Dendritic cell treated with granulocyte-macrophage colony-stimulating factor and Interleukin-4, amounts not matched to agents 40 ng/mL and 50 ng/mL, for 4 days (primary cell): ENCODE measurements around the gene EOGT.

Source experiments
- H3K27ac Mint-ChIP-seq: one replicate; pipeline ENCODE4 v1.8.0; 2022; ENCODE audit warnings: mild to moderate bottlenecking, mixed read lengths
- H3K27me3 Mint-ChIP-seq: one replicate; pipeline ENCODE4 v1.8.0; 2022; ENCODE audit warnings: mild to moderate bottlenecking, mixed read lengths
- H3K36me3 Mint-ChIP-seq: one replicate; pipeline ENCODE4 v1.8.0; 2022; ENCODE audit warnings: low read depth, mixed read lengths
- H3K4me1 Mint-ChIP-seq: one replicate; pipeline ENCODE4 v1.8.0; 2022; ENCODE audit warnings: low read depth, mixed read lengths
- H3K4me3 Mint-ChIP-seq: one replicate; pipeline ENCODE4 v1.8.0; 2022; ENCODE audit warnings: mild to moderate bottlenecking, moderate library complexity, mixed read lengths
- H3K9me3 Mint-ChIP-seq: one replicate; pipeline ENCODE4 v1.8.0; 2022; ENCODE audit warnings: mixed read lengths
- intact Hi-C: fragments of 100-400 bp; cut with micrococcal nuclease; formaldehyde crosslinking; loops from one replicate; pipeline ENCODE4 v1.15.0; 2022

EOGT gene

GRCh38 chr3:69013253-69014021, at the start of gene EOGT:
Gene EOGT, minus strand, starts transcription at chr3:69013684. Its CDS starts 3,838 bp downstream, at chr3:69009846.
- Mint-ChIP-seq H3K27ac (peak within 1 kb of the TSS; percentile 88), H3K9me3 (no peaks in the 10 kb centered on the region), H3K27me3 (peaks cover 3% of the 10 kb centered on the region), H3K4me1 (peaks cover 23% of the 10 kb centered on the region), H3K4me3 (peak within 1 kb of the TSS; percentile 88), H3K36me3 (peaks cover 49% of the 10 kb centered on the region)
- intact Hi-C loops, result no loop called here

DNA sequence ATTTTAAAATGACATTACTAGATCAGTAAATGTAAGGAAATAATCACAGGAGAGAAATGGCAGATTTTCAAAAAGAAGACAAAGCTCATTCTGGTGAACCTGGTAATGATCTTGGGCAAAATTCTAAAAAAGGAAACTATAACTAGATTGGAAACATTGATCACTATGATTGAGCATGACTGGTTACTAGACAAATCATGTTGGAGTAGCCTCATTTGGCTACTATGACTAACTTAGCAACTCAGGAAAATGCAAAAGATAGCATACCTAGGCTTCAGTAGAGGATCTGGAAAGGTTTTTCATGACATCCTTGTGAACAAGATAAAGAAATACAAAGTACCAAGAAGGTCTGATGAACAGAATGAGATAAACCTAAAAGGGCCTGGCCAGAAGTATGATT, 46.2 kb upstream of the EOGT start:
- Mint-ChIP-seq H3K4me3 (no peak overlapping the region), H3K4me1 (peaks cover 18% of the 10 kb centered on the region), H3K9me3 (no peaks in the 10 kb centered on the region), H3K27ac (no peak overlapping the region), H3K27me3 (no peaks in the 10 kb centered on the region), H3K36me3 (peaks cover 79% of the 10 kb centered on the region)
- intact Hi-C loops, result no loop called here

DNA sequence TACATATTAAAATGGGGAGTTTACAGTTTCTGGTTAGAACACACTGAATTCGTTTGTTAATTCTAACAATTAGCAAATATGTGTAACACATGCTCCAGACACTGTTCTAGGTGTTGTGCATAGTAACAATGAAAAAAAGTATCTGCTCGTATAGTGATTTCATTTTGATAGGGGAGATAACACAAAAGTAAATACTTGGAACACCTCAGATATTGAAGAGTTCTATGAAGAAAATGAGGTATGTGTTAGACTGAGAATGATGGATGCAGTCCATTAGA, 45.4 kb upstream of the EOGT start:
- Mint-ChIP-seq H3K36me3 (peaks cover 71% of the 10 kb centered on the region), H3K27ac (peak overlapping the region; percentile 56), H3K27me3 (no peaks in the 10 kb centered on the region), H3K4me3 (no peak overlapping the region), H3K4me1 (peaks cover 18% of the 10 kb centered on the region), H3K9me3 (no peaks in the 10 kb centered on the region)
- intact Hi-C loops, result no loop called here

GRCh38 chr3:69058180-69058946, 44.9 kb upstream of the EOGT start:
- Mint-ChIP-seq H3K27ac (peak overlapping the region; percentile 56), H3K9me3 (no peaks in the 10 kb centered on the region), H3K4me1 (peaks cover 18% of the 10 kb centered on the region), H3K36me3 (peaks cover 66% of the 10 kb centered on the region), H3K27me3 (no peaks in the 10 kb centered on the region), H3K4me3 (no peak overlapping the region)
- intact Hi-C loops, result no loop called here

GRCh38 chr3:69052472-69052898, 39.0 kb upstream of the EOGT start:
- Mint-ChIP-seq H3K9me3 (no peaks in the 10 kb centered on the region), H3K4me3 (peak overlapping the region; percentile 97), H3K27ac (peak overlapping the region; percentile 98), H3K4me1 (peaks cover 35% of the 10 kb centered on the region), H3K27me3 (no peaks in the 10 kb centered on the region), H3K36me3 (peaks cover 52% of the 10 kb centered on the region)
- intact Hi-C loops, result loop anchor here (5.0 kb wide), 1 partner anchor 35 kb away; no protein-coding TSS in a partner anchor

DNA sequence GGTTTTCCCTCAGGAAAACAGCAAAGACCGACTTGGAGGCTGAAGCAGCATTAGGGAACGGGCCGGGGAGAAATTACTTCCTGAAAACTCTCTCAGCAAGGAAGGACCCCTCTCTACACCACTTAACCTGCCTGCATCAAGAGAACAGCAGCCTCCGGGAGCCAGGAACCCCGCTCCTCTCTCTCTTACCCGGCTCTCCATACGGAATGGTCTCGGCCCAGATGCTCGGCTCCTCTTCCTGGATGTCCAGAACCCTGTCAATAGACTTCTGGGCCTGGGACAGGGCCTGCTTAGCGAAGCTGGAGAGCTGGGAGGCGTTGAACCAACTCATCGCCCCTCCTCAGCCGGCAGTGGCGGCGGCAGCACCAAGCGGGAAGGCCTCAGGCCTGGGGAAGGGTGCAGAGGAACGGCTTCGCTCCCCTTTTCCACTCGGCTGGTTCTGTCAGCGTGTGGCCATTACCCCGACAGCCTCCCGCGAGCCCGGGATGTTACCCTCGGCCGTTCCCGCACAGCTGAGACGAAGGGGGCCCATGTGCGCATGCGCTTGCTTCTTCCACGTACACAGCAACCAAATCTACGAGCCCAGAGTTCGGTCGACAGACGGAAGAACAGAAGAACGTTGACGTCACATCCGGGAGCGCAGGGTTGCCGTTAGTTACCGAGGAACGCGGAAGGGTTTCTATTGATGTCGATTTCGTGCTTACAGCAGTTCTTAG, 38.4 kb upstream of the EOGT start, which contains the start of gene TMF1:
Gene TMF1, minus strand, starts transcription at position 578 of the 716 bp plus-strand sequence. Its CDS starts 247 bp downstream, at position 331.
- intact Hi-C loops, result loop anchor here (5.0 kb wide), 1 partner anchor 35 kb away; no protein-coding TSS in a partner anchor
- peak within 1 kb of the TSS; percentile 98 for H3K27ac Mint-ChIP-seq
- H3K4me3 Mint-ChIP-seq, result peak within 1 kb of the TSS; percentile 97
- peaks cover 39% of the 10 kb centered on the region for H3K4me1 Mint-ChIP-seq
- H3K9me3 Mint-ChIP-seq, result no peaks in the 10 kb centered on the region
- no peaks in the 10 kb centered on the region for H3K27me3 Mint-ChIP-seq
- H3K36me3 Mint-ChIP-seq, result peaks cover 54% of the 10 kb centered on the region

GRCh38 chr3:69048990-69049389, 35.5 kb upstream of the EOGT start:
- intact Hi-C loops, result no loop called here
- H3K9me3 Mint-ChIP-seq, result no peaks in the 10 kb centered on the region
- no peak overlapping the region for H3K27ac Mint-ChIP-seq
- no peaks in the 10 kb centered on the region for H3K27me3 Mint-ChIP-seq
- H3K4me1 Mint-ChIP-seq, result peaks cover 39% of the 10 kb centered on the region
- H3K4me3 Mint-ChIP-seq, result no peak overlapping the region
- H3K36me3 Mint-ChIP-seq, result peaks cover 61% of the 10 kb centered on the region

DNA sequence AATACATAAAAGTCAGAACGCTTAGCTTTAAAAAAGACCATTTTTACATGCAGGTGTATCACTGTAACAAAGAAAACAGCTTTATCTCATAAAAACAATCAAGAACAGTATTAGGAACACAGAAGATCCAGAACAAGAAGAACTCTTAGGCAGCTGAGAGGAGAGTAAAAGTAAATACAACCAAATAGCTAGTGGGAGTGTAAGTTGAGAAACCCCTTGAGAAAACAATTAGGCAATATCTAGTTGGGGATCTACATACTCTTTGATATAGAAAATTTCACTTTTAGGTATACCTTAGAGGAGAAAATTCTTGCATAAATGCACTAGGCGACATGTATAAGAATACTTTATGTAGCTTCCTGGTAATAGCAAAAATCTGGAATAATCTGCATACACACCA, 31.1 kb upstream of the EOGT start:
- H3K9me3 Mint-ChIP-seq, result no peaks in the 10 kb centered on the region
- no peaks in the 10 kb centered on the region for H3K27me3 Mint-ChIP-seq
- intact Hi-C loops, result no loop called here
- no peak overlapping the region for H3K27ac Mint-ChIP-seq
- peaks cover 79% of the 10 kb centered on the region for H3K36me3 Mint-ChIP-seq
- no peak overlapping the region for H3K4me3 Mint-ChIP-seq
- H3K4me1 Mint-ChIP-seq, result peaks cover 19% of the 10 kb centered on the region

DNA sequence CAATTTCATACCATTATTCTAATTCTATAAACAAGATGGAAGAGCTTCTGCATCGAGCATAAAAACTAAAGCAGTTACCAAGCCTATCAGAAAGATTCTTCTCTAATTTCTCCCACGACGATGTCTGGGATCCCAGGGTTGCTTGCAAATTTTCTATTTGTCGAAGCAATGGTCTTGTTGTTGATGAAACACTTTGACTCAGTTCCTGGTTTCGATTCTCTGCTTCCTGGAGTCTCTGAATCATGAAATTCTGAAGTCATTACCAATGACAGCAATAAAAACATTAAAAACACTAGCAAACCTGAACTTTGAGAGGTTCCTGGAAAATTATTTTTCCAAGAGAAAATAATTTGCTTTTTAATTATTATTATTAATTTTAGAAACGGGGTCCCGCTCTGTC, 20.0 kb upstream of the EOGT start:
- peaks cover 6% of the 10 kb centered on the region for H3K4me1 Mint-ChIP-seq
- H3K27me3 Mint-ChIP-seq, result no peaks in the 10 kb centered on the region
- no peak overlapping the region for H3K4me3 Mint-ChIP-seq
- H3K36me3 Mint-ChIP-seq, result peaks cover 75% of the 10 kb centered on the region
- intact Hi-C loops, result loop anchor here (10.0 kb wide), 1 partner anchor 141 kb away; no protein-coding TSS in a partner anchor
- H3K27ac Mint-ChIP-seq, result peak overlapping the region; percentile 62
- no peaks in the 10 kb centered on the region for H3K9me3 Mint-ChIP-seq

- Mint-ChIP-seq H3K4me3 (no peak overlapping the region), H3K27ac (peak overlapping the region; percentile 62), H3K9me3 (no peaks in the 10 kb centered on the region), H3K27me3 (no peaks in the 10 kb centered on the region), H3K4me1 (peaks cover 6% of the 10 kb centered on the region), H3K36me3 (peaks cover 75% of the 10 kb centered on the region)
- intact Hi-C loops, result loop anchor here (10.0 kb wide), 1 partner anchor 142 kb away; no protein-coding TSS in a partner anchor
These were observed 19.3 kb upstream of the EOGT start for GRCh38 chr3:69032737-69033136.

DNA sequence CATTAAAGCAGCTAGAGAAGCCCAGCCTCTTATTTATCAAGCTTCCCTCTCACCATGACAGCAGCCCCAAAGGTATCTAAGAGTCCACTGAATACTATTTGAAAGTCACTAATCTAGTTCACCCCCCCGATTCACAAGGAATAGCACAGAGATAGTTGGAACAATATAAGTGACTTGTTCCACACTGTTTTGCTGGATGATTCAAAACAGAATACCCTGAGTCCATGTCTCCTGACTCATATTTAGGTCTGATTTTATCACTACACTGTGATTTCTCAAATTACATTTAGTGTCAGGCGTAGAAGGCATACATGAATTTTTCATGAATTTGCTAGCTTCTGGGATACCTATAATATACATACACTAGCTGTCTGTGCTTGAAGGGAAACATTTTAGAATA, 18.7 kb upstream of the EOGT start:
- no peaks in the 10 kb centered on the region for H3K27me3 Mint-ChIP-seq
- peaks cover 6% of the 10 kb centered on the region for H3K4me1 Mint-ChIP-seq
- intact Hi-C loops, result loop anchor here (10.0 kb wide), 1 partner anchor 143 kb away; no protein-coding TSS in a partner anchor
- H3K27ac Mint-ChIP-seq, result no peak overlapping the region
- H3K36me3 Mint-ChIP-seq, result peaks cover 75% of the 10 kb centered on the region
- H3K4me3 Mint-ChIP-seq, result no peak overlapping the region
- no peaks in the 10 kb centered on the region for H3K9me3 Mint-ChIP-seq

GRCh38 chr3:69031635-69032034, 18.2 kb upstream of the EOGT start:
- H3K27ac Mint-ChIP-seq, result no peak overlapping the region
- no peaks in the 10 kb centered on the region for H3K9me3 Mint-ChIP-seq
- H3K36me3 Mint-ChIP-seq, result peaks cover 74% of the 10 kb centered on the region
- H3K4me3 Mint-ChIP-seq, result no peak overlapping the region
- H3K27me3 Mint-ChIP-seq, result no peaks in the 10 kb centered on the region
- H3K4me1 Mint-ChIP-seq, result peaks cover 6% of the 10 kb centered on the region
- intact Hi-C loops, result loop anchor here (10.0 kb wide), 1 partner anchor 143 kb away; no protein-coding TSS in a partner anchor

DNA sequence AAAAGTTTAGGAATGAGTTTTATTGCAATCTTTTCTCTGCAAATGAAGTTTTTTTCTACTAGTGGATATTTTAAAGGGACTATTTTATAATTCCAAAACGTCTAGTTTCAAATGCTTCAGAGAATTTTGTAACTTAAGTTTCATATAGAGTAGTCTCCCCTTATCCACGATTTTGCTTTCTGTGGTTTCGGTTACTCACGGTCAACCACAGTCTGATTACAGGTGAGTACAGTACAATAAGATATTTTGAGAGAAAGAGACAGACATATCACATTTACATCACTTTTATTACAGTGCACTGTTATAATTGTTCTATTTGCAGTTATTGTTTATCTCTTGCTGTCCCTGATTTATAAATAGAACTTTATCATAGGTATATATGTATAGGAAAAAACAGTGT, 7.4 kb upstream of the EOGT start:
- Mint-ChIP-seq H3K27me3 (no peaks in the 10 kb centered on the region), H3K9me3 (no peaks in the 10 kb centered on the region), H3K36me3 (peaks cover 49% of the 10 kb centered on the region), H3K4me3 (no peak overlapping the region), H3K4me1 (no peaks in the 10 kb centered on the region), H3K27ac (no peak overlapping the region)
- intact Hi-C loops, result no loop called here

DNA sequence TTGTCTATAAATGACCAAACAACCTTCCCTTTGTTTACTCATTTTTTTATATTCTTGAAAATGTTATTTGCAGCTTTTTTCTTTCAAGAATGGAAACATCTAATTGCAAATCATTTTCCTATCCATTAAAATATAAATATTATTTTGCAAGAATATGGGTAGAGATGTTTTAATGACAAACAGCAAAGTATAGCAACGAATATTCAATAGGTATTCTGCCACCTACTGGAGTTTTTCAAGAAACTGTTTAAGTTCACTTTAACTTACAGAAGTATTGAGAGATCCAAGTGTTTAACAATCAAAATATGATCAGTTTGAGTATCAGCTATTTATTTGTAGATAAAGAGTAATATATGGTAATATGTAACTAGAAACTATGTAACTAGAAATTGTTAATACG, 6.9 kb upstream of the EOGT start:
- Mint-ChIP-seq H3K4me1 (no peaks in the 10 kb centered on the region), H3K4me3 (no peak overlapping the region), H3K9me3 (no peaks in the 10 kb centered on the region), H3K36me3 (peaks cover 45% of the 10 kb centered on the region), H3K27me3 (no peaks in the 10 kb centered on the region), H3K27ac (no peak overlapping the region)
- intact Hi-C loops, result no loop called here
